Memory B cell (primary cell): Measurements from ENCODE around the gene PTPRN2.
"Not testable (repeated sequence)": the region's sequence is repeated elsewhere in the genome, so short reads cannot be mapped to it uniquely, and the experiment has no call there.

Experiments
- ATAC-seq: fragments of 150-1000 bp; cut with Tn5 transposase; 2 replicates; pipeline ENCODE4 v1.10.0; 2021; ENCODE audit warnings: low read depth, mild to moderate bottlenecking, moderate library complexity
- DNase-seq, 2 donors: peaks; one replicate each; pipeline ENCODE4 v3.0.0; 2022; ENCODE audit warnings: low spot score in 2 of 2
- H3K27ac Mint-ChIP-seq: one replicate; pipeline ENCODE4 v1.8.0; 2022; ENCODE audit warnings: mild to moderate bottlenecking, moderate library complexity, mixed read lengths
- H3K27me3 Mint-ChIP-seq: one replicate; pipeline ENCODE4 v1.8.0; 2022; ENCODE audit warnings: mixed read lengths
- H3K36me3 Mint-ChIP-seq: one replicate; pipeline ENCODE4 v1.8.0; 2022; ENCODE audit warnings: mild to moderate bottlenecking, mixed read lengths
- H3K4me1 Mint-ChIP-seq: one replicate; pipeline ENCODE4 v1.8.0; 2022; ENCODE audit warnings: mixed read lengths
- H3K4me3 Mint-ChIP-seq: one replicate; pipeline ENCODE4 v1.8.0; 2022; ENCODE audit warnings: mild to moderate bottlenecking, moderate library complexity, mixed read lengths
- H3K9me3 Mint-ChIP-seq: one replicate; pipeline ENCODE4 v1.8.0; 2022; ENCODE audit warnings: mixed read lengths

PTPRN2 gene

DNA sequence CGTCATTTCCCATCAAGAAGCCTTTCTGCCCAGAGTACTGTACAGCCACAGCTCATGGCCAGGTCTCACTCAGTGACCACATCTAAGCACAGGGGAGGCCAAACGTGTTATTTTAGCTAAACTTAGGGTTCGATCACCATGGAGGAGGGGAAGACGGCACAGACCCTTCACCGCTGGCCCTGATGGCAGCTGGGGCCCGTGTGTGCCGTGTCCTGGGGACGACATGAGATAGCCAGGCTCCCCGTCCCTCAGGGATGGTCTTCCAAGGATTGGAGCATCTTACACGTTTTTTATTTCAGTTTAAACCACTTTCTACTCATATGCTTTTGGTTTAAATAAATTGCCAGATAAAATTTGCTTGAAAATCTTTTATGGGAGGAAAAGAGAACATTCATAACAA, 737.9 kb downstream of the PTPRN2 start:
- Mint-ChIP-seq H3K27ac (no peak overlapping the region), H3K4me1 (no peaks in the 10 kb centered on the region), H3K9me3 (peaks cover 2% of the 10 kb centered on the region), H3K27me3 (no peaks in the 10 kb centered on the region), H3K36me3 (no peaks in the 10 kb centered on the region), H3K4me3 (no peak overlapping the region)
- ATAC-seq (no peak), DNase-seq (no peak)

DNA sequence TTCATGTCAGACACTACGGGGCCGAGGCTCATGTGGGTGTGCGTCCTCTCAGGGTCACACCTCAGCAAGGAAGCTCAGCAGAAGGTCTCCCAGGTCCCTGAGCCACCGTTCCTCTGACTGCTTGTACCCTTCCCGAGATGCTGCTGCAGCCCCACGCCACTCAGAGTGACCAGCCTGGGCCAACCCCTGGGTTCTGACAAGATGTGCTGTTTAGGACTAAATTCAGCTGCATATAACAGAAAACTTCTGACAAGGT, 738.4 kb downstream of the PTPRN2 start:
- no peaks in the 10 kb centered on the region for H3K4me1 Mint-ChIP-seq
- no peaks in the 10 kb centered on the region for H3K9me3 Mint-ChIP-seq
- no peaks in the 10 kb centered on the region for H3K27me3 Mint-ChIP-seq

DNA sequence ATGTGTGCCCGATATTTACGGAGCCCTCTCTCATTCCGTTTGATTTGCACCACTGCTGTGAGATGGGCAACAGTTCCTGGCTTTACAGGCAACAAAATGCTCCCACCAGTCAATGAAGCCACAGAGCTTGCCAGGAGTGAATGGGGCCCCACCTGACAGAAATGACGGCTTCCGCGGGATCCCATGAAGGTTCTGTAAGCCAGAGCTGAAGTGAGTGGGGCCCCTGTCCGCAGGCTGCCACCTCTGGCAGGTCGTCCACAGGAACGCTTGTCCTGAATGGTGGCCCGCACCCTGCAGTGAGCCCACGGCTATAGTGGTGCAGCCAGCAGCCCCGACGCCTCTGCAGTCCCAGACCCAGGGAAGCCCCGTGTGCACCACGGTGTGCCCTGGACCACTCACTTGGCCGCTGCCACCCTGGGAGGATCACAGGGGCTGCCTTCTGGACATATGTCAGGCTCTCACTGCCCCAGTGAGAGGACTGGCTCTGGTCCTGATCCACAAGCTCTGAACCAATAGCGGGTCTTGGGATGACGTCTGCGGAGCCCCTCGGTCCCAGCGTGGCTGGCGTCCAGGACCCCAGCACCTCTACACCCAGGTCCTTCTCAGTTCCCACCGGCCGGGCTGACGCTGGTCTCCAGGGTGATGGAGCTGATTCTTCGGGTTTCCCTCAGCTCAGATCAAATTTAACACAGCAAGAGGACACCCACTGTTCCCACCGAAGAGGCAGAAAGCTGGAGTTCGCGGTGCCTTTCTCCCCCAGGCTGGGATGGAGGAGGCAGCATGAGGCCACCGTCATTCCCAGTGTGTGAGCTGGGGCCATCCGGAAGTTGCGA, 738.9 kb downstream of the PTPRN2 start:
- H3K9me3 Mint-ChIP-seq, result no peaks in the 10 kb centered on the region
- H3K27me3 Mint-ChIP-seq, result no peaks in the 10 kb centered on the region
- no peak for ATAC-seq
- no peak overlapping the region for H3K27ac Mint-ChIP-seq
- H3K36me3 Mint-ChIP-seq, result no peaks in the 10 kb centered on the region
- H3K4me3 Mint-ChIP-seq, result no peak overlapping the region
- H3K4me1 Mint-ChIP-seq, result no peaks in the 10 kb centered on the region
- DNase-seq, result no peak

More for the DNA sequence above, 738.4 kb downstream of the PTPRN2 start:
- DNase-seq (no peak), ATAC-seq (no peak)
- Mint-ChIP-seq H3K27ac (no peak overlapping the region), H3K36me3 (no peaks in the 10 kb centered on the region), H3K4me3 (no peak overlapping the region)

- DNase-seq, ATAC-seq, H3K4me3 Mint-ChIP-seq, H3K27me3 Mint-ChIP-seq, H3K27ac Mint-ChIP-seq, H3K4me1 Mint-ChIP-seq, H3K9me3 Mint-ChIP-seq, H3K36me3 Mint-ChIP-seq: not testable (repeated sequence)
Measured at GRCh38 chr7:157847756-157848487, 739.7 kb downstream of the PTPRN2 start.

DNA sequence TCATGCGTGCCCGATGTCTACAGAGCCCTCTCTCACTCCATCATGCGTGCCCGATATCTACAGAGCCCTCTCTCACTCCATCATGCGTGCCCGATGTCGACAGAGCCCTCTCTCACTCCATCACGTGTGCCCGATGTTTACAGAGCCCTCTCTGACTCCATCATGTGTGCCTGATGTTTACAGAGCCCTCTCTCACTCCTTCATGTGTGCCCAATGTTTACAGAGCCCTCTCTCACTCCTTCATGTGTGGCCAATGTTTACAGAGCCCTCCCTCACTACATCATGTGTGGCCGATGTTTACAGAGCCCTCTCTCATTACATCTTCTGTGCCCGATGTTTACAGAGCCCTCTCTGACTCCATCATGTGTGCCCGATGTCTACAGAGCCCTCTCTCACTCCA, 740.9 kb downstream of the PTPRN2 start:
- not testable (repeated sequence) for H3K4me1 Mint-ChIP-seq, H3K27ac Mint-ChIP-seq, H3K4me3 Mint-ChIP-seq, H3K36me3 Mint-ChIP-seq, H3K27me3 Mint-ChIP-seq, ATAC-seq, DNase-seq, H3K9me3 Mint-ChIP-seq

DNA sequence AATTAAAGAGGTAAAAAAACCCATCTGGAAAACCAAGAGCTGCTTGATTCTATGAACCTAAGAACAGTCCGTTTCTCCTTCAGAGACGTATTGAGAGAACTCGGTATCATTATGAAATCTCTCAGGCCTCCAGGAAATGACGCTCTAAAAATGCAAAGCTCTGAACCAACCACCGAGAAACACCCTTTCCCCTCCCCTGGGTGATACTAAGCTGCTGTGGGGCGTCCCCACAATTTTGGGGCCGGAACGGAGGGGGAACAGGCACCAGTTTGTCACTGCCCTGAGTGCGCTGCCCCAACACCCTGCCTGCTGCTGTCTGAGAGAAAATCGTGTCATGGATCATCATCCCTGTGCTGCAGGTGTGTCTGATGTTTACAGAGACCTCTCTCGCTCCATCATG, 741.4 kb downstream of the PTPRN2 start:
- no peak for DNase-seq

DNA sequence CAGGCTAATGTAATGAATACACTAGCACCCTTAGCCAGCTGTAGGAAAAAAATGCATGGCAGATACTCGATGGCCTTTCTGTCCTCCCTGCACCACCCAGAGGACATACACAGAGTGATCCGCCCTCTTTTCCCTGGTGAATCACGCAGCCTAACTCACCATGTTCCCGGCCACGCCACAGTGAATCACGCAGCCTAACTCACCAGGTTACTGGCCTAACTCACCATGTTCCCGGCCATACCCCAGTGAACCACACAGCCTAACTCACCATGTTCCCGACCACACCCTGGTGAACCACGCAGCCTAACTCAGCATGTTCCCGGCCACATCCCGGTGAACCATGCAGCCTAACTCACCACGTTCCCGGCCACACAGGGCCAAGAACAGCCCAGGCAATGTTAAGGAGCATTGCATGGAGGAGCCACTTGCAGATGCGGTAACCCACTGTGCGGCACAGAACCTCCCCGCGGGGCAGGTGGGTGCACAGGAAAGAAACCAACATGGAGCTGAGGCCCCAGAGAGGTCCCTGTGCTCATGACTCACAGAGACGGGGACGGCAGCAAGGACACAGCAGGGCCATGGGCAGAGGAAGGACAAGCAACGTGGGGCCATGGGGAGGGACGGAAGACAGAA, 742.3 kb downstream of the PTPRN2 start:
- Mint-ChIP-seq H3K27me3 (no peaks in the 10 kb centered on the region), H3K9me3 (no peaks in the 10 kb centered on the region), H3K27ac (no peak overlapping the region), H3K36me3 (no peaks in the 10 kb centered on the region), H3K4me3 (no peak overlapping the region), H3K4me1 (no peaks in the 10 kb centered on the region)
- no peak for ATAC-seq
- DNase-seq, result no peak

More for the DNA sequence above, 741.4 kb downstream of the PTPRN2 start:
- H3K4me1 Mint-ChIP-seq, result no peaks in the 10 kb centered on the region
- H3K4me3 Mint-ChIP-seq, result no peak overlapping the region
- no peak overlapping the region for H3K27ac Mint-ChIP-seq
- no peak for ATAC-seq
- H3K36me3 Mint-ChIP-seq, result no peaks in the 10 kb centered on the region
- no peaks in the 10 kb centered on the region for H3K27me3 Mint-ChIP-seq
- H3K9me3 Mint-ChIP-seq, result no peaks in the 10 kb centered on the region

GRCh38 chr7:157844611-157845010, 743.0 kb downstream of the PTPRN2 start:
- H3K4me3 Mint-ChIP-seq, result no peak overlapping the region
- no peak for DNase-seq
- no peak for ATAC-seq
- no peak overlapping the region for H3K27ac Mint-ChIP-seq
- H3K36me3 Mint-ChIP-seq, result no peaks in the 10 kb centered on the region
- H3K4me1 Mint-ChIP-seq, result no peaks in the 10 kb centered on the region
- H3K27me3 Mint-ChIP-seq, result no peaks in the 10 kb centered on the region
- no peaks in the 10 kb centered on the region for H3K9me3 Mint-ChIP-seq

- Mint-ChIP-seq H3K9me3 (no peaks in the 10 kb centered on the region), H3K4me3 (no peak overlapping the region), H3K27me3 (no peaks in the 10 kb centered on the region), H3K27ac (no peak overlapping the region), H3K4me1 (no peaks in the 10 kb centered on the region), H3K36me3 (no peaks in the 10 kb centered on the region)
- ATAC-seq, result no peak
- no peak for DNase-seq
Measured at GRCh38 chr7:157844141-157844540, 743.5 kb downstream of the PTPRN2 start.

- H3K27ac Mint-ChIP-seq, result no peak overlapping the region
- H3K4me1 Mint-ChIP-seq, result no peaks in the 10 kb centered on the region
- DNase-seq, result no peak
- no peaks in the 10 kb centered on the region for H3K36me3 Mint-ChIP-seq
- H3K9me3 Mint-ChIP-seq, result no peaks in the 10 kb centered on the region
- no peak overlapping the region for H3K4me3 Mint-ChIP-seq
- H3K27me3 Mint-ChIP-seq, result no peaks in the 10 kb centered on the region
- no peak for ATAC-seq
Measured at GRCh38 chr7:157843336-157844140, 744.1 kb downstream of the PTPRN2 start.

DNA sequence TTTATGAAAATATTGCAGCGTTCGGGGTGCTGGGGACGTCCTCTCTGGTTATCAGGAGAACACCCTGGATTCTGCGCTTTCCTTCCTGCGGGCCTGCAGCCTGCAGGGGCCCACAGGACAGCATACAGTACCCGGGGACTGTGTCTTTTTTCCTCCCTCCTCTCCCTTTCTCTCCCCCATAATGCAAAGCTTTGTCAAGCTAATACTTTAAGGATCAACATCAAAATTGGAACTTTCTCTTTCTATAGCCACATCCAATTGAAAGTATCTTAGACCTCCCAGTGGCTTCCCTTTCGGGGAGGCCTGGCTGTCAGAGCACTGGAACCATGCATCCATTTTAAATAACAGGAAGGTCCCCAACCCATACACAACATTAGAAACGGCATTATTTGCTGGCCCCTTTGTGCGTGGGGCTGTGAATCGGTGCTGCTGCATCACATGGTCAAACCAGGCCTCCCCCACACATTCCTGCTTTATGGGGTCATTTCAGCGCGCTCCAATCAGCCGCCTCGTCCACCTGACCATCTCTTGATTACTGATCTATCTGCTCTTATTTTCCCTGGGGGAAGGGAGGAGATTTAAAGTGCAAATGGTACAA, 745.8 kb downstream of the PTPRN2 start:
- Mint-ChIP-seq H3K36me3 (no peaks in the 10 kb centered on the region), H3K4me1 (no peaks in the 10 kb centered on the region), H3K27me3 (no peaks in the 10 kb centered on the region), H3K9me3 (no peaks in the 10 kb centered on the region), H3K4me3 (no peak overlapping the region), H3K27ac (no peak overlapping the region)
- ATAC-seq, result no peak
- no peak for DNase-seq

GRCh38 chr7:157840914-157841772, 746.5 kb downstream of the PTPRN2 start:
- no peak for ATAC-seq
- no peak overlapping the region for H3K27ac Mint-ChIP-seq
- no peaks in the 10 kb centered on the region for H3K4me1 Mint-ChIP-seq
- H3K4me3 Mint-ChIP-seq, result no peak overlapping the region
- no peak for DNase-seq
- no peaks in the 10 kb centered on the region for H3K36me3 Mint-ChIP-seq
- H3K9me3 Mint-ChIP-seq, result no peaks in the 10 kb centered on the region
- H3K27me3 Mint-ChIP-seq, result no peaks in the 10 kb centered on the region
